Measurements from ENCODE around the gene SH3RF3. TPM values are rescaled to one million over a fixed set of nuclear protein-coding genes. Genes with fewer than 3 reads are reported as not detected.

Gene SH3RF3
- total RNA-seq, 1 donor from 2014 or later, result 1.3 TPM

GRCh38 chr2:109519513-109519912 lies 390.5 kb downstream of the SH3RF3 start:
- DNase-seq (ENCODE audit: low spot score, unreplicated experiment), result no peak
- TF ChIP-seq CTCF (IDR thresholded peaks at IDR 0.05; ENCODE audit: unreplicated experiment), result no peak
- H3K4me1 Mint-ChIP-seq (ENCODE audit: low read depth), result no peaks in the 10 kb centered on the region
- no peak overlapping the region for H3K27ac Mint-ChIP-seq
- H3K27me3 Mint-ChIP-seq, result peaks cover 16% of the 10 kb centered on the region
- H3K36me3 Mint-ChIP-seq (ENCODE audit: insufficient read depth), result no peaks in the 10 kb centered on the region
- H3K4me3 Mint-ChIP-seq (ENCODE audit: low read depth), result no peak overlapping the region
- H3K9me3 Mint-ChIP-seq (ENCODE audit: low read depth), result no peaks in the 10 kb centered on the region

- Mint-ChIP-seq H3K9me3 (ENCODE audit: low read depth) (no peaks in the 10 kb centered on the region), H3K36me3 (ENCODE audit: insufficient read depth) (no peaks in the 10 kb centered on the region), H3K4me1 (ENCODE audit: low read depth) (no peaks in the 10 kb centered on the region), H3K27me3 (peaks cover 16% of the 10 kb centered on the region), H3K27ac (no peak overlapping the region), H3K4me3 (ENCODE audit: low read depth) (no peak overlapping the region)
- DNase-seq (ENCODE audit: low spot score, unreplicated experiment), result no peak
- no peak for TF ChIP-seq CTCF (IDR thresholded peaks at IDR 0.05; ENCODE audit: unreplicated experiment)
These were observed 392.4 kb downstream of the SH3RF3 start for GRCh38 chr2:109521233-109522062.

GRCh38 chr2:109522063-109522374 lies 393.0 kb downstream of the SH3RF3 start:
- no peak overlapping the region for H3K4me3 Mint-ChIP-seq (ENCODE audit: low read depth)
- no peaks in the 10 kb centered on the region for H3K9me3 Mint-ChIP-seq (ENCODE audit: low read depth)
- H3K27ac Mint-ChIP-seq, result no peak overlapping the region
- DNase-seq (ENCODE audit: low spot score, unreplicated experiment), result no peak
- H3K36me3 Mint-ChIP-seq (ENCODE audit: insufficient read depth), result no peaks in the 10 kb centered on the region
- no peaks in the 10 kb centered on the region for H3K4me1 Mint-ChIP-seq (ENCODE audit: low read depth)
- H3K27me3 Mint-ChIP-seq, result peaks cover 16% of the 10 kb centered on the region
- no peak for TF ChIP-seq CTCF (IDR thresholded peaks at IDR 0.05; ENCODE audit: unreplicated experiment)

- Mint-ChIP-seq H3K9me3 (ENCODE audit: low read depth) (no peaks in the 10 kb centered on the region), H3K4me3 (ENCODE audit: low read depth) (no peak overlapping the region), H3K4me1 (ENCODE audit: low read depth) (no peaks in the 10 kb centered on the region), H3K36me3 (ENCODE audit: insufficient read depth) (no peaks in the 10 kb centered on the region), H3K27me3 (peaks cover 11% of the 10 kb centered on the region), H3K27ac (no peak overlapping the region)
- DNase-seq (ENCODE audit: low spot score, unreplicated experiment), result no peak
- TF ChIP-seq CTCF (IDR thresholded peaks at IDR 0.05; ENCODE audit: unreplicated experiment), result no peak
These were observed 394.1 kb downstream of the SH3RF3 start for GRCh38 chr2:109523121-109523520.

- H3K4me3 Mint-ChIP-seq (ENCODE audit: low read depth), result no peak overlapping the region
- no peaks in the 10 kb centered on the region for H3K36me3 Mint-ChIP-seq (ENCODE audit: insufficient read depth)
- no peak for DNase-seq (ENCODE audit: low spot score, unreplicated experiment)
- TF ChIP-seq CTCF (IDR thresholded peaks at IDR 0.05; ENCODE audit: unreplicated experiment), result no peak
- no peaks in the 10 kb centered on the region for H3K9me3 Mint-ChIP-seq (ENCODE audit: low read depth)
- H3K4me1 Mint-ChIP-seq (ENCODE audit: low read depth), result no peaks in the 10 kb centered on the region
- peaks cover 9% of the 10 kb centered on the region for H3K27me3 Mint-ChIP-seq
- no peak overlapping the region for H3K27ac Mint-ChIP-seq
These were observed 394.7 kb downstream of the SH3RF3 start for GRCh38 chr2:109523536-109524361.
